PC-9 (cell line): ENCODE results near the gene MS4A15. TPM values are rescaled to one million over a fixed set of nuclear protein-coding genes. Genes with fewer than 3 reads are reported as not detected.

Experiments
- BruUV-seq: library from RNA; stranded (reverse); fragments of 400-500 nt; replicated peaks from 2 replicates; lab custom pipeline; 2021; lab: Mats Ljungman, UMichigan
- CTCF ChIA-PET: fragments of 300-600 bp; sonication (Branson Sonifier 250); formaldehyde crosslinking; loops from one replicate; lab custom pipeline; 2022; ENCODE audit warnings: antibody characterized with exemption; lab: Charles Lee
- POLR2A ChIA-PET: fragments of 300-600 bp; sonication (Branson Sonifier 250); formaldehyde crosslinking; loops from one replicate; lab custom pipeline; 2022; ENCODE audit warnings: antibody characterized with exemption; ENCODE audit not compliant: unreplicated experiment; lab: Charles Lee
- DNase-seq, 2 experiments: peaks; one replicate each; pipeline versions ENCODE4 v3.0.0 to v3.0.0-alpha.2; 2015 to 2022; ENCODE audit warnings: mixed read lengths in 1 of 2
- H2AFZ ChIP-seq: fragments of 200-600 bp; sonication (generic); 2 replicates; pipeline ENCODE4 v1.8.1; 2017; ENCODE audit warnings: antibody characterized with exemption
- H3F3A ChIP-seq: fragments of 200-600 bp; sonication (generic); 2 replicates; pipeline ENCODE4 v1.8.1; 2017; ENCODE audit warnings: antibody characterized with exemption, mild to moderate bottlenecking, low read depth; ENCODE audit not compliant: insufficient read depth
- H3K27ac ChIP-seq: fragments of 200-600 bp; sonication (generic); 2 replicates; pipeline ENCODE4 v1.6.1; 2016; ENCODE audit warnings: mixed run types
- H3K27me3 ChIP-seq: fragments of 200-600 bp; sonication (generic); 2 replicates; pipeline ENCODE4 v1.6.1; 2016; ENCODE audit warnings: low read depth, mixed run types; ENCODE audit not compliant: insufficient read depth
- H3K36me3 ChIP-seq: fragments of 200-600 bp; sonication (generic); 2 replicates; pipeline ENCODE4 v1.6.1; 2016; ENCODE audit warnings: low read depth, mixed run types
- H3K4me1 ChIP-seq: fragments of 200-600 bp; sonication (generic); replicated peaks from 2 replicates; pipeline ENCODE4 v1.6.1; 2016; ENCODE audit warnings: mixed run types; ENCODE audit not compliant: insufficient read depth
- H3K4me2 ChIP-seq: fragments of 200-600 bp; sonication (generic); 2 replicates; pipeline ENCODE4 v1.6.1; 2017; ENCODE audit warnings: mixed run types
- H3K4me3 ChIP-seq: fragments of 200-600 bp; sonication (generic); 2 replicates; pipeline ENCODE4 v1.6.1; 2016; ENCODE audit warnings: mixed run types
- H3K79me2 ChIP-seq: fragments of 200-600 bp; sonication (generic); 2 replicates; pipeline ENCODE4 v1.6.1; 2017; ENCODE audit warnings: low read depth, mixed run types
- H3K9me2 ChIP-seq: fragments of 200-600 bp; sonication (generic); 2 replicates; pipeline ENCODE4 v1.8.1; 2017; ENCODE audit warnings: mild to moderate bottlenecking; ENCODE audit not compliant: insufficient read depth
- H3K9me3 ChIP-seq: fragments of 200-600 bp; sonication (generic); 2 replicates; pipeline ENCODE4 v1.8.1; 2016; ENCODE audit warnings: low read depth; ENCODE audit not compliant: insufficient read depth
- H4K20me1 ChIP-seq: fragments of 200-600 bp; sonication (generic); 2 replicates; pipeline ENCODE4 v1.8.1; 2017; ENCODE audit not compliant: insufficient read depth
- CTCF ChIP-seq: fragments of 200-600 bp; sonication (generic); conservative IDR thresholded peaks from 2 replicates; pipeline ENCODE4 v1.6.1; 2017; ENCODE audit warnings: mixed run types, antibody characterized with exemption, mild to moderate bottlenecking, moderate library complexity
- EZH2 ChIP-seq: fragments of 200-600 bp; sonication (generic); IDR thresholded peaks from 2 replicates; pipeline ENCODE4 v1.8.0; 2017; ENCODE audit warnings: antibody characterized with exemption, low read depth
- intact Hi-C: fragments of 100-400 bp; cut with micrococcal nuclease; formaldehyde crosslinking; loops from one replicate; pipeline ENCODE4 v1.10.0; 2022; ENCODE audit not compliant: unreplicated experiment
- total RNA-seq: library from RNA; stranded (reverse); gene quantifications from 2 replicates; pipeline ENCODE4 v1.2.3, GENCODE V29; 2021

Gene MS4A15
- total RNA-seq, 1 experiment from 2014 or later: not detected

- Histone ChIP-seq H3F3A (no peaks in the 10 kb centered on the region), H3K27ac (no peak overlapping the region), H3K4me2 (no peak overlapping the region), H3K9me3 (no peaks in the 10 kb centered on the region; the same call in 1 of the 2 replicates), H4K20me1 (no peaks in the 10 kb centered on the region), H2AFZ (no peak overlapping the region), H3K9me2 (no peaks in the 10 kb centered on the region), H3K4me1 (no peaks in the 10 kb centered on the region), H3K36me3 (no peaks in the 10 kb centered on the region), H3K27me3 (peaks cover 65% of the 10 kb centered on the region), H3K79me2 (no peaks in the 10 kb centered on the region), H3K4me3 (no peak overlapping the region)
- no peak for DNase-seq
- TF ChIP-seq CTCF (no peak), EZH2 (no peak)
- CTCF ChIA-PET: no interaction called here
- intact Hi-C loops: no loop called here
- no TSS peak for BruUV-seq
- POLR2A ChIA-PET: no interaction called here
These were observed 8.4 kb upstream of the MS4A15 start for GRCh38 chr11:60748225-60748624.

GRCh38 chr11:60748821-60749220 lies 7.8 kb upstream of the MS4A15 start:
- Histone ChIP-seq H3K36me3 (no peaks in the 10 kb centered on the region), H3K27me3 (peaks cover 69% of the 10 kb centered on the region), H3F3A (no peaks in the 10 kb centered on the region), H3K27ac (no peak overlapping the region), H3K9me2 (no peaks in the 10 kb centered on the region), H4K20me1 (no peaks in the 10 kb centered on the region), H3K9me3 (no peaks in the 10 kb centered on the region; the same call in 1 of the 2 replicates), H2AFZ (no peak overlapping the region), H3K4me3 (no peak overlapping the region), H3K4me1 (no peaks in the 10 kb centered on the region), H3K4me2 (no peak overlapping the region), H3K79me2 (no peaks in the 10 kb centered on the region)
- BruUV-seq: no TSS peak
- intact Hi-C loops: no loop called here
- ChIA-PET CTCF (no interaction called here), POLR2A (no interaction called here)
- TF ChIP-seq CTCF (no peak), EZH2 (no peak)
- no peak for DNase-seq

- Histone ChIP-seq H3F3A (no peaks in the 10 kb centered on the region), H2AFZ (no peak overlapping the region), H3K4me3 (no peak overlapping the region), H3K27ac (no peak overlapping the region), H3K27me3 (peaks cover 53% of the 10 kb centered on the region), H3K9me2 (no peaks in the 10 kb centered on the region), H3K4me2 (no peak overlapping the region), H3K79me2 (no peaks in the 10 kb centered on the region), H3K9me3 (no peaks in the 10 kb centered on the region; the same call in 1 of the 2 replicates), H3K4me1 (no peaks in the 10 kb centered on the region), H4K20me1 (no peaks in the 10 kb centered on the region), H3K36me3 (no peaks in the 10 kb centered on the region)
- ChIA-PET CTCF (no interaction called here), POLR2A (interaction anchor here (0.5 kb wide), 1 partner anchor 562 kb away, joined by 8 read pairs; no protein-coding TSS in a partner anchor)
- BruUV-seq: no TSS peak
- intact Hi-C loops: no loop called here
- no peak for DNase-seq
- TF ChIP-seq CTCF (no peak), EZH2 (no peak)
These were observed 5.8 kb upstream of the MS4A15 start for GRCh38 chr11:60750911-60751310.
